ENCODE data around the gene NECTIN3.

NECTIN3 gene

DNA sequence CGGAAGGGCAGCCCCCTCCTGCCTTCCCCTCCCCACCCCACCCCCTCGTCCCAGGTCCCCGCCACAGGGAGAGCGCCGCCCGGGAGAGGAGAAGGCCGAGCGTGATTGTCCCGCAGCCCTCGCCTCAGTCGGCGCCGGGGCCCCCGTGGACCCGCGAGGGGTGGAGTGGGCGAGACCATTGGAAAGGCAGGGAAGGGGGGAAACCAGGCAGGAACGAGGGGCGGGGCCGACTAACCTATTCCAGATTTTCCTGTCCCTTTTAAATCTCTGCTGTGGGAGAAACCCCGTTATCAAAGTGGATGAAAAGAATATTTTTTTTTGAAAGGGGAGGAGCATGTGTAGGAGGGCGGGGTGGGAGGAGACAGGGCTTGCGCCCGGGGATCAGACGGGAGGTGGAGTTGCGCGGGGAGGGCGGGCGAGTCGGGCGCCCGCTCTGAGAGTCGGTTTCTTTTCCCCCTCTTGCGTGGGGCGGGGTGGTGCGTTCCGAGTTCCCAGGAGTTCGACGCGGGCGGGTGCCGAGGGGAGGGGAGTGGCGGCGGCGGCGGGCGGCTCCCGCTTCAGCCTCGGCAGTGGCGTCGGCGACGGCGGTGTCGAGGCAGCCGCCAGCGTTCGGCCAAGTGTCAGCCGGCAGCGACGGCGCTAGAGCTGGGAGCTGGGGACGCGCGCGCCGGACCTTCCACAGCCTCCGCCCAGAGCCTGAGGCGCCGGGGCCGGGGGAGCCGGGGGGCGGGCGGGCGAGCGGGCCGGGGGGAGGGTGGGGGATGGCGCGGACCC, at the start of gene NECTIN3:
Gene NECTIN3, plus strand, starts transcription at position 560 of the 774 bp plus-strand sequence. Its CDS starts 202 bp downstream, at position 762.
- DNase-seq: peak; percentile 83

- no peak for DNase-seq
Measured at GRCh38 chr3:111027868-111028267, 43.7 kb upstream of the NECTIN3 start.

DNA sequence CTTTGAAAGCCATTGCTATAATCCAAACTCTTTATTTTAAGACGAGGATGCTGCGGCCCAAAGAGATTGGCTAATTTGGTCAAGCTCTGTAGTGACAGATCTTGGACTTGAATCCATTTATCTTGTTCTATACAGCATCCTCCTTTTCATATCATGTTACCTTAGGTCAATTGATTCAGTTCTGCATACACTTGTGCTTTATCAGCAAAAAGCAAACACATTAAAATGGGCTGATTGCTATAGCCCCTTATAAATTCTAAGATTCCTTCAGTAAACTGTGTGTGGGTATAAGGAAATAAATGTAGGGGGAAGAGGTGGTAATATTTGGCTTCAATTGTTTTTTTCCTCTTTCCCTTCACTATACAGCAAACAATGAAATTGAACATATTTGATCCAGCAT, 40.1 kb upstream of the NECTIN3 start:
- no peak for DNase-seq

GRCh38 chr3:111032677-111033076, 38.9 kb upstream of the NECTIN3 start:
- DNase-seq: no peak

DNA sequence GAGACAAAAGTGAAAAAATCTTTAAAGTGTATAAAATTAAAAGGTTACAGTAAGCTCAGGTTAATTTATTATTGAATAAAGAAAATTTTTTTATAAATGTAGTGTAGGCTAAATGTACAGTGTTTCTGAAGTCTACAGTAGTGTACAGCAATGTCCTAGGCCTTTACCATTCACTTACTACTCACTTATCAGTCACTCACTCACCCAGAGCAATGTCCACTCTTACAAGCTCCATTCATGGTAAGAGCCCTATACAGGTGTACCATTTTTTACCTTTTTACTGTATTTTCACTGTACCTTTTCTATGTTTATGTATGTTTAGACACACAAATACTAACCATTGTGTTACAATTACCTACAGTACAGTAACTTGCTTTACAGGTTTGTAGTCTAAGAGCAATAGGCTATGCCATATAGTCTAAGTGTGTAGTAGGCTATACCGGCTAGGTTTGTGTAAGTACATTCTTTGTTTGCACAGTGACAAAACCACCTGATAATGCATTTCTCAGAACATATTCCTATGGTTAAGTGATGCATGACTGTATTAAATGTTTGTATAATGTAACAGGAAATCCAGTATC, 38.1 kb upstream of the NECTIN3 start:
- DNase-seq: no peak

DNA sequence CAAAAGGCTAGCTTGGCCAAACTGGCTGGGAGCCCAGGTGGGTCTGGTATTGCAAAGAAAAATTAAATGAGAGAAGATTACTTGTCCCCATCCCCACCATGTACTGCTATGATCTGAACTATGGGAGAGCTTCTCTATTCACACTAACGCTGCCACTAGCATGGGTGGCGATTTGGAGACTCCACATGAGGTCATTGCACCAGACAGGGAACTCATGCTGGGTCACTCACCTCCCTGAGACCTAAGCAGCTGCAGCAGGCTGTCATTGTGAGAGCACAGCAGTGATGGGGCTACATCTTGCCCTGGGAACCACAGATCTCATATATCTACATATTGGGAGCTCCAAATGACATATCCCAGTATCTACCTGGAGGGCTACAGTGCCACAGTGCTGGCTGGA, 36.3 kb upstream of the NECTIN3 start:
- no peak for DNase-seq

DNA sequence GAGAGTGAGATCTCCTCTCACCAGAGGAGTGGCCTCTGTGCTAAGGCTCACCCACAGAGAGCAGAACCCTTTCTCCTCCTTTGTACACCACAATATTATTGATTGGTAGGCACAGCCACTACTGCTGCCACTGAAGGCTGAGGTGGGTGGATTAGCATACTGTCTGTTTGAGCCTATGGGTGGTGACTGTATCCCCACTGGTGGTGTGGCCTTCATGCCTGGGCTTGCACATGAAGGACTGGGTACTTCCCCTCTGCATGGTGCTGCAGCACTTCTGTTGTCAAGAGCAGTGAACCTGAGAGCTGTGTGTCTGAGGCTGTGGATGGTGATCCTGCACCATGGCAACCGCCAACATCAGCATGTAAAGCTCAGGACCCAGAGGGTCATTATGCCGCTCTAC, 35.7 kb upstream of the NECTIN3 start:
- DNase-seq: no peak

GRCh38 chr3:111040959-111041358, 30.7 kb upstream of the NECTIN3 start:
- no peak for DNase-seq

DNA sequence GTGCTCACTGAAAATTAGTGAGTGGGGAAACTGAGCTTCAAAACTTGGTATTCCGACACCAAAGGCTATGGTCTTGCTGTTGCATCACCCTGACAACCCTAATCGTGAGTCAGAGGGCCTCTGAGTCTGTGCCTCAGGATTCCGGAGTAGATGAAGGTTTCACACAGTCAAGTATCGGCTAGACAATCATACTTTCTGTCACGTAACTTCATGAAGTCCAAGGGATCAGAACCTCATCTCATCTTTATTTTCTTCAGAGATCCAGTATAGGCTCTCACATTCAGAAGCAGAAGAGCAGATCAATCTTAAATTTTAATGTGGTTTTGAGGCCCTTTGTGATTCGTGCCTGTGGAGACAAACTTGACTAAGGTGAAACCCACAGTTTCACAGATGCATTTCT, 26.1 kb upstream of the NECTIN3 start:
- no peak for DNase-seq

DNA sequence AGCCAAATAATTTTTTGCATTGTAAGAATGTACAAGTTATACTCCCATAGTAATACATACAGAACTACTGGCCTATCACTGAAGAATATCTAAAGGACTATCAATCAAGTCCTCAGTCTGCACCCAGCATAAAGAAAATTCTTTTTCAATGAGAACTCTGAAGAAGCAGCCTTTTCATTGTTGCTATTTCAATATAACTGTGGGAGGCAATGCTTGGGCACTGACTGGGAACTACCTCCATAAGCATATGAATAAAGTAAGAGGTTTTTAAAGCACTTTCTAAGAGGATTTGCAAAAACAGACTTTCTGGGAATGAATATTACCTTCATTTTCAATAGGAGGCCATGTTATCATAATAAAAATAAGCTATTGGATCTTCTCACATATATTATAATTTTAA, 24.6 kb upstream of the NECTIN3 start:
- DNase-seq: no peak

DNA sequence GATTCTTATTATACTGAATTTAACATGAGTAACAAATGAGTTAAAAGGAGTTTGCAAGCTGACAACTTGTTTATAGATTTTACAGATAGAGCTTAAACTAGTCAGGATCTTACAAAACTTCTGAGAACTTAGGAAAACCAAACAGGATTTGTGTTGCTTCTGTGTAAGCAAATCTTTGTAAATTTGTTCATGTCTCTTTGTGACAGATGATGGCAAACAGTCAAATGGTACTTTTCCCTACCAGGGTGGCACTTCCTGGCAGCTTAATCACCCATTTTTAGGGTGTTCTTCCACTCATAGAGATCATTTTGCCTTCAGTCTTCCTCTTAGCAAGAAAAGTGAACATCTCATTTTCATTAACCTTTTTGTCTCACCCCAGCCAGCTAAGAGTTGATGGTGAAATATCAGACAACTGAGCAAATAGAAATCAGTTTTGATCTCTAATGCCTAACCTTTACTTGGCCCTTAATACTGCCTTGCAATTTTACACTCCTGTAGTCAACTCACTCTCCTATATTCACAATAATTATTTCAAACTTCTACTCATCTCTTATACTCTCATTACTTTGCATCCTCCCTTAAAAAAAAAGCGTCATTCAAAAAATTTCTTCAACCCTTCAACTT, 23.7 kb upstream of the NECTIN3 start:
- DNase-seq: no peak

DNA sequence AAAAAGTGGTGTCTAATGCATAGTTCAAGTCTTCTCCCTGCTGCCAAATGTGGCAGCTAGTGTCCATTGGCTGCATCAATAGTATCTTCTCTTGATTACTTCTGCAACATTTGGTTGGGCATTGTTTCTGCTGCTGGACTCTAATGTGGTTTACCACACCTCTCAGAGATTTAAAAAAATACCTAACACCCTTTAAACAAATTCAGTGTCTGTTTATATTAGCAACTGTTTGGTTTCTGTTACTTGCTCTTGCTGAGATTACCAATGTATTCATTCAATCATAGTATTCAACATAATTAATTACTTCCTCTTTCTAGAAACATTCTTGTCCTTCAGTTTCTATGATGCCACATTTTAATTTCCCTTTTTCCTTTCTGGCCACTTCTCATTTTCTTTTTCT, 20.3 kb upstream of the NECTIN3 start:
- DNase-seq: no peak

DNA sequence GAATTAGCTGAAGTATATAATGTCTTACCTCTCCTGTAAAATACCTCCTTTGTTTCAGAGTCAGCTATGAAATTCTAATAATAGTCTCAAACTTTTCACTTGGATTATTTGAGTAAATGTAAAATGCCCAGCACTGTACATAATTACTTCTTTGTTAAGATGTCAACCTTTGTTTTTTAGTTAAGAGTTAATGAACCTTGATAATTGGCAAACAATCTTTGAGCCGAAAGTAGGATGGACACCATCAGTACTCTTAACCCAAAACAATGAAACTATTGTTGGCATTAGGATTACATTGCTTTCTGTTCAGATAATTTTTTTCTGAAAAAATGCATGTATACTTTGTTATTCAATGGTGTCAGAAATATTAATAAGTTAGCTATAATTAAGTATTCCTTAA, 3.0 kb upstream of the NECTIN3 start:
- DNase-seq: no peak

GRCh38 chr3:111069974-111070771, 1.4 kb upstream of the NECTIN3 start:
- no peak for DNase-seq

GRCh38 chr3:111070772-111071256, 802 bp upstream of the NECTIN3 start:
- peak; percentile 57 for DNase-seq

DNA sequence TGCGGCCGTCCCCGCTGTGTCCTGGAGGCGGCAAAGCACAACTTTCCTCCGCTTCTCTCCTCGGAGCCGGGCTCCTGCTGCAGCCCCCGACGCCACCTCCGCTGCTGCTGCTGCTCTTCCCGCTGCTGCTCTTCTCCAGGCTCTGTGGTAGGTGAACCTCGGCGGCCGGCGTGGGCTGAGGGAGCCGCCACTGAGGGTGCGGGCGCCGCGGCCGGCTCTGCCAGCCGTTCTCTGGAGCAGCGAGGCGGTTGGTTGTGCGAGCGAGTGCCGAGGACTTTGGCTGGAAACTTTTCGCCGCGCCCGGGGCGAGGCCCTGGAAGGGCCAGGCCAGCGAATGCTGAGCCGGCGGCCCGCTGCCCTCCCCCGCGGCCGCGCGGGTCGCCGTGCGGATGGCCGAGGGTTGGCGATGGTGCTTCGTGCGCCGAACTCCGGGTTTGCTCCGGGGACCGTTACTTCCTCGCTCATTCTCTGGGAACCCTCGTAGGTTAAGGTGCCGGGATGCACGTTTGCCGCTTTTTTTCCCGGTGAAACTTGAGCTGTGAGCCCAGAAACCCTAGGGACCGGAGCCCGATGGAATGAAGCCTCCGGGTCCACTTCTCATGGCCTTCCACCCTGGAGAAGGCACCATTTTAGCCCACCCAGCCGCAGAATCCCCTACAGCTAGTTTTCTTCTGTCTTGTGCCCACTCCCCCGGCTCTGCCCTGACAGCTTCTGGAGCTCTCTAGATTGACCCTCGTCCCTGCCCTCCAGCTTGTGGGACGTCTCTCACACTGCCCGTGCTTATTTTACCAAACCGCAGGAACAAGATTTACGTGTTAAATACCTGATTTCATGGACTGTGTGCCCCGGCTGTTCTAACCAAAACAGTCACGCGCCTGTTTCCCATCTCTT, 660 bp downstream of the NECTIN3 start:
- DNase-seq: peak; percentile 59

- no peak for DNase-seq
Measured at GRCh38 chr3:111073218-111073617, 1.6 kb downstream of the NECTIN3 start.

- no peak for DNase-seq
Measured at GRCh38 chr3:111076732-111077131, 5.1 kb downstream of the NECTIN3 start.

- no peak for DNase-seq
Measured at GRCh38 chr3:111077369-111077768, 5.8 kb downstream of the NECTIN3 start.

DNA sequence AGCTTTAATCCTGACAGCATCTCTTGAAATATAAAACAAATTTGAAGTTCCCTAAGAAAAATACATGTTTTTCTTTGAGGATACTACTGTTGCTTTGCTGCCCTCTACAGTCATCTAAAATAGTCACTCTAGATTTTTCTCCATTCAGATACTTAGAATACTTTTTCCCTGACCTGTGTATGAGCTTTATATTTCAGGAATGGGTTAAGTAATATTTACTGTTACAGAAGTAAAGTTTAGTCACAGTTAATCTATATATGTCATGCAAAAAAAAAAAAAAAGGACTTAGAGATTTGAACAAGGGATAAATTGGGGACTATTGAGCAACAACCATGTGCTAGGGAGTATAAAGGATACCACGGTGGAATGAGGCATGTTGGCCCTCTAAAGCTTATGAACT, 8.8 kb downstream of the NECTIN3 start:
- DNase-seq: no peak

DNA sequence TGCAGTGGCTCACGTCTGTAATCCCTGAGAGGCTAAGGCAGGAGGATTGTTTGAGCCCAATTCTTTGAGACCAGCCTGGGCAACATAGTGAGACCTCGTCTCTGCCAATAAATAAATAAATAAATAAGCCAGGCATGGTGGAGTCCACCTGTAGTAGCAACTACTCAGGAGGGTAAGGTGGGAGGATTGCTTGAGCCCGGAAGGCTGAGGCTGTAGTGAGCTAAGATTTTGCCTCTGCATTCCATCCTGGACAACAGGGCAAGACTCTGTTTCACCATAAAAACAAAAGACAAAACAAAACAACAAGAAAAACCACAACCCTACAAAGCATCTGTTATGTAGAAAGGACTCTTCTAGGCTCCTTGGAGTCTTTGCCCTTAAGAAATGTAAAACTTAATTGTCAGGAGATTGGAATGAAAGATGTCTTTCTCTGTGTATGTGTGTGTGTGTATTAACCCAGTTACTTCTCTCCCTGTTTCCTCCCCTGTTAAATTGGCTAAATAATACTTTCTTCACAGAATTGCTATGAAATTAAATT, 9.5 kb downstream of the NECTIN3 start:
- no peak for DNase-seq

DNA sequence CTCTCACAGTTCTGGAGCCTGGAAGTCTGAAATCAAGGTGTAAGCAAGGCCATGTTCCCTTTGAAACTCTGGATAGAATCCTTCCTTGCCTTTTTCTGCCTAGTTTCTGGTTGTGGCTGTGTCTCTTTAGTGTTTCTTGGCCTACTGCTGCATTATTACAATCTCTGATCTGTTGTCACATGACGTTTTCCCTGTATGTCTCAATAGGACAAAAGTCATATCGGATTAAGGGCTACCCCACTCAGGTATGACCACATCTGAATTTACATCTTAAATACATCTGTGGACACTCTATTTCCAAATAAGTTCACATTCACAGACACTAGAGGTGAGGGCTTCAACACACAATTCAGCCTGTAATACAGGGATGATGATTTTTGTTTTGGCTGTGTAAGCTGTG, 13.3 kb downstream of the NECTIN3 start:
- no peak for DNase-seq
